Measurements from ENCODE around the gene LTB4R2.
"Not testable (repeated sequence)": the region's sequence is repeated elsewhere in the genome, so short reads cannot be mapped to it uniquely, and the experiment has no call there.

Gene LTB4R2

DNA sequence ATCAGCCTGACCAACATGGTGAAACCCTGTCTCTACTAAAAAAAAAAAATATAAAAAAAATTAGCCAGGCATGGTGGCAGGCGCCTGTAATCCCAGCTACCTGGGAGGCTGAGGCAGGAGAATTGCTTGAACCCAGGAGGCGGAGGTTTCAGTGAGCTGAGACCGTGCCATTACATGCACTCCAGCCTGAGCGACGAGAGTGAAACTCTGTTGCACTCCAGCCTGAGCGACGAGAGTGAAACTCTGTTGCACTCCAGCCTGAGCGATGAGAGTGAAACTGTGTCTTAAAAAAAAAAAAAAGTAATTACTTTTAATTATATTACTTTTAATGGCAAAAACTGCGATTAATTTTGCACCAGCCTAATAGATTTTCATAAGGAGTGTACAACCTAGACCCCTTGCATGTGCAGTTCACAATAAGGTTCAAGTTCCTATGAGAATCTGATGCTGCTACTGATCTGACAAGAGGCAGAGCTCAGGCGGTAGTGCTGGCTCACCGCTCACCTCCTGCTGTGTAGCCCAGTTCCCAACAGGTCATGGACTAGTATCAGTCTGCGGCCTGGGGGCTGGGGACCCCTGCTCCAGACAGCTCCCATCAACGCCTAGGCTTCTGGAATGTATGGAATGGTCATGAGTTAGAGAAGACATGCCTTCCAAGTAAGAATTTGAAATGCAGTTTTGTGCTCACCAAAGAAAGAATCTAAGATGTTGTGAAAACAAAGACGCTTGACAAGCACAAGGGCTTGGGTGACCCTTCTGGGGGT is 11.5 kb downstream of the LTB4R2 start:
- DNase-seq (ENCODE audit: low read depth) = no peak

DNA sequence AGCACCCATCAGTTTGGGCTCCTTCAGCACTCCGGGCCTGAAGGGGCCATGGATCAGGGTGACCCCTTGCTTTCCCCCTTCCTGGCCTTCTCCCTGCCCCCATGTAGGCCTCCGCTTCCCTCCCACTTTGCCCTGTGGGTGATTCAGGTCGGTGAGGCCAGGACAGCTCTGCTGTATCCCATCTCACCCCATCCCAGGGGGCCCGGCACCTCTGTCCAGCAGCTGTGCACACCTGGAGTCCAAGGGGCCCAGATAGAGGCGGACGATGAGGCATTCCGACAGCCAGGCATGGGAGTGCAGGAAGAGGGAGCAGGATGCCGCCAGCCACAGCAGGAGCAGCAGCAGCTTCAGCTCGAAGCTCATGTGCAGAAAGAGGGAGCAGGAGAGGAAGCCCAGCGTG is 12.7 kb downstream of the LTB4R2 start:
- DNase-seq (ENCODE audit: low read depth) = no peak

DNA sequence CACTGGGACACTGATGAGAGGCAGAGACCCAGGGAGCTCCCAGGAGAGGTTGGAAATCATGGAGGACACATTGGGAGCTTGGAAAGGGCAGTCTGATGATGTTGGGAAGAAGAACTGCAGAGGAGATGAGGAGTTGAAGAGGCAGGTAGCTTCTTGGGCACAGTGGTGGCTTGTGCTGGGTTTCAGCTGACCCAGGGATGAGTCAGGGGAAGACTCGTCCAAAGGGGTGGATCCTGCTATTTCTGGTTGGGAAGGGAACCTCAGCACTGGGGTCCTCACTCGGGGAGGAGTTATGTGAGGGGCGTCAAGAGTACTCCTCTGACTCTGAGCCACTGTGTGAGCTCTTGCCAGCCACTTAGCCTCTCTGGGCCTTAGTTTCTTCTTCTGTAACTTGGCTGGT is 13.4 kb downstream of the LTB4R2 start:
- no peak for DNase-seq (ENCODE audit: low read depth)

DNA sequence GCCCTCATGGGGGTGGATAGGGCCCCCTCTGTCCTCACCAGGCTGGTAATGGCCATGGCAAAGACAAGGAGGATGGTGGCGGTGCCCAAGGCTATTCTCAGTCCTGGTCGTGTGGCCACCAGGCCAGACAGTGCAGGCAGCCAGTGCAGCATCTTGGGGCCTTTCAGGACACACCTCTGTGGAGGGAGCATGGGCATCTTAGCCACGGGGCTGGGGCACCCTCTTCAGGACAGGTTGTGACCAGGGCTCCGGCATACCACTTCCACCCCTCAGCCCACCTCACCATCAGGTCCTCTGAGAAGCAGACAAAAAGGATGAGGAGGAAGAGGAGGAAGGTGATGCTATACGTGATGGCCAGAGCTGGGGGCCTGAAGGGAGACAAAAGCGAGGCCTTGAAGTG is 14.1 kb downstream of the LTB4R2 start:
- no peak for DNase-seq (ENCODE audit: low read depth)

DNA sequence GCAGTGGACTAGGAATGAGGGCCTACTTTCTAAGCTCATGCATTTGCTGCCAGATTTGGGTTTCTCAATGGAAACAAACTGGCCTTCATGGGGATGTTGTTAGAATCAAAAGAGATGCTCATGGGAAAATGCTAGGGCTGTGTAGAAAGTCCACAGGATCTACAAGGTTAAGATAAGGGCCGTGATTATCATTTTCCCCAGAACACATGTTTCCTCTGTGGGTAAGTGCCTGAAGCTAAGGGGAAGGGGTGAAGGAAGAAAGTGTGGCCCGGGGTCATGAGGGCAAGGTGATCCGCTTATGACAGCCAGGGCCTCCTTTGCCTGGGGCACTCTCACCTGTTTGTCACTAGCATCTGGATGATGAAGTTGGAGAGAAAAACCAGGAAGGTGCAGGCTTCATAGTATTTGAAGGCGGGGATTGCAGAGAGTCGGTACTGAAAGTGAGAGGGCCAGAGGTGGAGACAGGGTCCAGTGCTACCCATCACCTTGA is 15.1 kb downstream of the LTB4R2 start:
- no peak for DNase-seq (ENCODE audit: low read depth)

DNA sequence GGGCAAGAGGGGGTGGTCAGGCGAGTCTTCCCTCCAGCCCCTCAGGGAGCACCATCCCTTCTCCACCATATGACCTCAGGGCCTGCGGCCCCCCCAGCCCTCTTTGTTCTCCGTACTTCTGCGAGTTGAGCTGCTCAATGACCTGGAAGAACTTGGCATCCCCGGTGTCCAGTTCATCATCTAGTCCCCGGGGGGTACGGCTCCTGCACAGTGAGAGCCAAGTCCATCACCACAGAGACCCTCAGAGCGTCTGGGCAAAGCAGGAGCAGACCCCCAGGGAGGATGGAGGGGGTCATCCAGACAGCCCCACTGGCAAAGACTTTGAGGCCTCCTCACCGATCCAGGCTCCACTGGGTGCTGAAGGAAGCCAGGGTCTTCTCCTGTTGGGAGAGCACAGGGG is 16.0 kb downstream of the LTB4R2 start:
- DNase-seq (ENCODE audit: low read depth) = no peak

DNA sequence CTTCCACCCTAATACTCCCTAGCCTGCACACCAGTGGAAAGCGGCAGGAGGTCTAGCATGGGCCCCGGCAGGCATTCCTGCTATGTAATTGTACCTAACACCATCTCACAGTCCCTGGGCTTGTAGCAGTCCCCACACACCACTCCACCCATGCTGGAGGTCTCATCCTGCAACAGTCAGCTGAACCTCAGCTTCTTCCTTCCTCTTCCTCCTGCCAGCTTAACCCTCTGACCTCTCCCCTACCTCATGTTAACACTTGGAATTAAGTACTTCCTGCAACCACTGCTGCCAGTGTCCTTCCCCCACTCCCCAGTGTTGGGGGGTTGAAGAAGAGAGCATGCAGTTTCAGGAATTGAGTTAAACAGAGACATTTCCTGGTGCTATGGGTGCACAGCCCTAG is 17.4 kb downstream of the LTB4R2 start:
- no peak for DNase-seq (ENCODE audit: low read depth)

DNA sequence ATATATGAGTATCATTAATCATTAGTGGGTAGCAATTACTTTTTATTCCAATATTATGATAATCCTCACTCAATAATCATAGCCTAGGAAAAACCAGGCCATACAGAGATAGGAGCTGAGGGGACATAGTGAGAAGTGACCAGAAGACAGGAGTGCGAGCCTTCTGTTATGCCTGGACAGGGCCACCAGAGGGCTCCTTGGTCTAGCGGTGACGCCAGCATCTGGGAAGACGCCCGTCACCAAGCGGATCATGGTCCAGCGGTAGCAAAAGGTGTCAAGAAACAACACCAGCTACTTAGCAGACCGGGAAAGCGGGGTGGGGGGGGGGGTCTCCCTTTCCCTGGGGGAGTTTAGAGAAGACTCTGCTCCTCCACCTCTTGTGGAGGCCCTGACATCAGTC is 18.0 kb downstream of the LTB4R2 start:
- DNase-seq (ENCODE audit: low read depth) = not testable (repeated sequence)

DNA sequence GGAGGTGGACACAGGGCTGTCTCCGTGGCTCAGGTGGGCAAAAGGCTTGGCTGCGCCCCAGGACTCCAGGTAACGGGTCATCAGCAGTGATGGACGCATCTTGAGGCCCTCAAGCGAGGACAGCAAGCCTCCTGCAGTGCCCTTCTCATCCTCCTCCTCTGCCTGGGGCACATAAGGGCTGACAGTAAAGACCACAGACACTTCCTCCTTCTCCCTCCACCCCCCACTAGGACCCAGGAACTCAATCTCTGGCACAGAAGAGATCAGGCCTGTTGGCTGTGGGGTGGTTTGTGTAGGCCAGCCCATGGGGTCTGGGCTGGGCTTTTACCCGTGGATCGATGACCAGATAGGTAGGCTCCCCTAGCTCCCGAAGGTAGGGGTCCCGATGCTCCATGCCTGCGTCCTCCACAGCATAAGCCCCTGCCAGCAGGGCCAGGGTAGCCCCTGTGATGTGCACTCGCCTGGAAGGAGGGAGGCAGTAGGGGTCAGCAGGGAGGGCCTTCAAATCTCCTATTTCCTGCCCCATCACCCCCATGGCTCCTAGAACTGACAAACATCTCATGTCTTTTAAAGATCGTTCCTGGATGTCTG is 19.2 kb downstream of the LTB4R2 start:
- DNase-seq (ENCODE audit: low read depth) = no peak

DNA sequence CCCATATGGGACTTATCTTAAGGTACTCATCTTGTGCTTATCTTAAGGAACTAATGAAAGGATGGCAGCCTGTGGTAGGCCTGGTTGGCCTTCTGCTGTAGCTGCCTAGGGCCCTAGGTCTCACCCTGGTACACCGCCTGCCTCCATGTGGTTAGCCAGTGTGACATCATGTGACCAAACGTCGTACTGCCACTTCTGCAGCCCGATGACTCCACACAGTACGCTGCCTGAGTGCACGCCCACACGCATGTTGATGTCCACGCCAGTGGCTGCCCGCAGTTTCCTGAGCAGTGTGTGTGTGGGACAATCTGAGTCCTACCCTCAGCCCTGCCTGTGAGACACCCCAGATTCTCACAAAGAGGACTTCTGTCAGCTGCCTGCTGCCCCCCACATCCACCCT is 19.8 kb downstream of the LTB4R2 start:
- no peak for DNase-seq (ENCODE audit: low read depth)

DNA sequence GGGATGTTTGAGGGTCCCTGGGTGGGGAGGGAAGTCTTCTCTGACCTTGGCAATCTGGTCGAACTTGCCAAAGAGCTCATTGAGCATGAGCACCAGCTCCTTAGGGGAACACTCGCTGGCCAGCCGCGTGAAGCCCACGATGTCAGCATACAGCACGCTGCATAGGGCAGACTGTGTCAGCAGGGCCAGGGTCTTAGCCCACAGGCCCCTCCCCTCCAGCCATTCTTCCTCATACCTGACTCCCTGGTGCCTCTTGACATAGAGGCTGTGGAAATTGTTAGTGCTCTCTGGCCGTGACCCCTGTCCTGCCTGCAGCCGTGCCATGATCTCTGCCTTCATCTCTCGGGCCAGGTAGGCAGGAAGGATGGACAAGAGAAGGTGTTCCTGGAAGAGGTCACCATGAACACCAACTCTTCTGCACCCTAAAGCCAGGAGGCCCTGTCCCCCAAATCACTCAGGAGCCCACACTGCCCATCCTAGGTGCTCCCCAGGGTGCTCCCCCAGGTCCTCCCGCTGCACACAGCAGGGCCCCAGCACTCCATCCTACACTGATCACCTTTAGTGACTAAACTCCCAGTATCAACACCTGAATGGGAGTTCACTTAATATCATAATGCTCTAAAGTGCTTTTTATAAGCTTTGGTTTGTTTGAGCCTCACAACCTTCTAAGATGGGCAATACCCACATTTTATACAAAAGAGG is 21.2 kb downstream of the LTB4R2 start:
- DNase-seq (ENCODE audit: low read depth) = no peak

DNA sequence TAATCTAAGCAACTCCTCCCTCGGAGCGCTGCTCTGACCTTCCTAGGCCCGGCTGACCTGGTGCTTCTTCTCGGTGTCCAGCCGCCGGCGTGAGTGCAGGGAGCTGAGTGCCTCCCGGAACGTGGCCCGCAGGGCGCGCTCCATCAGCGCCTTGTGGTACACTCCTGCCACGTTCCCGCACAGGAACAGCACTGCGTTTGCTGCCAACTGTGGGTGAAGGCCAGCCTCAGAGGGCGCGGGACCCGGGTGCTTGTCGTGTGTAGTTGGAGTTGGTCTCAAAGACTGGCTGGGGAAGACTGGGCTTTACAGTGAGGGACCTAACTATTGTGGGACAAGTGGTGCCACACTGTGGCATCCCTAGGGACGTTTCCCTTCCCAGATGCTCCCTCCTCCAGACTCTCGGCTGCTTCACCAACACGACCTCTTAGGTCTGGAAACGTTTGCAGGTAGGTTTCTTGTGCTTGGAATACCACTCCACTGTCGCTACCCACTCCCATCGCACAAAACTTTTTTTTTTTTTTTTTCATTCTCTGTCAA is 21.9 kb downstream of the LTB4R2 start:
- no peak for DNase-seq (ENCODE audit: low read depth)

DNA sequence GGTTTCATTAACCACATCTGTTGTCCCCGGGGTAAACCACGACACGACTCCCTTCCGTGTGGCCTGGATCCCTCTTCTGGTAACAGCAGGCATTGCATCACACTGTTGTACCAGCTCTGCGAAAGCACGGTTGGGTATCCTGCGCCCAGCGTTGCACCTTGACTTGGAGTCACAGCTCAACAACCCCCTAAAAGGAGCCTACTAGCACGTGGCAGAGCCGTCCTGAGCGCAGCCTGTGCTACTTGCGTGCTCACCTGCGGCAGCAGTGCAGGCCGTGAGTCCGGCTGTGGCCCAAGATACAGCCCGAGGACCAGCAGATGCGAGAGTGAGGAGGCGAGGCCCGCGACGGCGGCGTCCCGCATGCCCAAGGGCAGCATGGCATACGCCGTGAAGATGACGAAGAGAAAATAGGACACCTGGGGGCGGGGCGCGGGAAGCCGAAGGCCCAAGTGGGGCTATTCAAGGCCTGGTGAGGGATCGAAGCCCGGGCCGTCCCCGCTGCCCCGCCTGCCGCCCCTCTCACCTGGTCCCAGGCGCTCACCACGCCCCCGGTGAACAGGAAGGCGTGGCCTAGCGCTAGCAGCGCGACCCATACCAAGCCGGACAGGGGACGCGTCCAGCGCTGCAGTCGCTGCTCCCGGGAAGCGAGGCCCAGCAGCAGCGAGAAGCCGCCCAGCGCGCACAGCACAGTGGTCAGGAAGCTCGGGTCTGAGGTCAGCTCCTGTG is 22.5 kb downstream of the LTB4R2 start:
- DNase-seq (ENCODE audit: low read depth) = no peak

DNA sequence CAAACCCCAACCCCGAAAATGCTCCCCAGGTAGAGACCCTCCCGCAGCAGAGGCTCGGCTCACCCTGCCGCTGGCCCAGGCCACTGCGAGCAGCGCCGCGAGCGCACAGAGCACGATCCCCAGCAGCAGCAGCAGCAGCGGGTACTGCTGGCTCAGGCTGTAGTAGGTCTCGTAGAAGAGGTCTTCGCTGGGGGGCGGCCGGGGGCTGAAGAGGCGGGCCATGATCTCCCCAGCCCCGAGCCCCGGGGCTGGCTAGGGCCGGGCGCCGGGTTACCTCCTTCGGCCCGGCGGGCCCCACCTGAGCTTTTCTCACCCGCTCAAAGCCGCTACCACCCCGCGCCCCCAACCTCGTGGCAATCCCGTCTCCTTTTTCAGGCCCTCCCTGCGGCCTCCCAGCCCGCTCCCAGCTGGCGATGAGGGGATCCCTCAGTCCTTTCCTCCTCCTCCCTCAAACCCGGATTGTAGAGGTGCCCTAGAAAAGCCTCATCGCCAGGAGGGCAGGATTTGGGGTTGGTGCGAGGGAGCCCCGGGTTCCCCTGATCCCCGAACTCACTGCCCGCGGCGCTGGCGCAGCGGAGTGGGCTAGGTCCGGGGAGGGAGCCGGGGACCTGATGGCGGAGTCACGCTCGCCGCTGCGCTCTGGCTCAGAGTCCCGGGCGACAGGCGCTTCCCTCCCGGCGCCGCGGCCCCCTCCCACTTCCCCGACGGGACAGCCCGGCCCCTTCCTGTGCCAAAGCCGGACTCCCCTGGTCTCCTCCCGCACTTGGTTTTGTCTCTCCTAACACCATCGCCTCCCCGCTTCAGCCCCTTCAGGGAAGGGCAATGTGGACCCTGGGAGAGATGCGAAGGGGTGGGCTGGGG is 24.7 kb downstream of the LTB4R2 start, which contains the start of gene ADCY4:
ADCY4 (minus strand) TSS at position 641 of the 861 bp plus-strand sequence; CDS start at position 222, 419 bp downstream.
- DNase-seq (ENCODE audit: low read depth) = no peak

DNA sequence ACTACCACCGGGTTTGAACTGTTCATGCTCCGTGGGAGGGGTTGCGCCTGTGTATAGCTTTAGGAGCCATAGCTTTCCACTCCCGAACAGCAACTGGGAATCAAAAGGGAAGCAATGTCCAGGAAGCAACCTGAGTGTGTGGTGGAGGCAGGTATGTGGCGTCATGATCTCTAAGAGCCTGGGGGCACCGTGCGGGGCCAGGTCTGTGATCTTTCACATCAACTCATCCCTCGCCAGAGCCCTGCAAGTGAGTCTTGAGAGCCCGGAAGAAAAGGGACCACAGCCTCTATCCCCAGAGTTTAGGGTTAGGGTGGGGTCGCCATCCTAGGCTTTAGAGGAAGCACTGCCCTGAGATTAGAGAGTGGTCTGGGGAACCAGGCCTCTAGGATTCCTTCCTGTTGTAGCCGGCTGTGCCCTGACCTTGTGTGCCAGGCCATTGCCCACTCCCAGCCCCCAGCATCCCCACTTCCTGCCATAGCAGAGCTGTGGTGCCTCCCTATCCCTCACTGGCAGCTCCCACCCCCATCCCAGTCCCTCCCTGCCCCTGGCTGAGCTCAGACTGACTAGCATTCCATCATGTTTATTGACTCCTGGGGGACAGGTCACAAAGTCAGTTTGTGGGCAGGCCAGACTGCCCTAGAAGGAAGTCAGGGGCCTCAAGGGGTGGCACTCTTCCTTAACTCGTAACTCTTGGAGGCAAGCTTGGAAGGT is 25.7 kb downstream of the LTB4R2 start:
- DNase-seq (ENCODE audit: low read depth) = no peak

DNA sequence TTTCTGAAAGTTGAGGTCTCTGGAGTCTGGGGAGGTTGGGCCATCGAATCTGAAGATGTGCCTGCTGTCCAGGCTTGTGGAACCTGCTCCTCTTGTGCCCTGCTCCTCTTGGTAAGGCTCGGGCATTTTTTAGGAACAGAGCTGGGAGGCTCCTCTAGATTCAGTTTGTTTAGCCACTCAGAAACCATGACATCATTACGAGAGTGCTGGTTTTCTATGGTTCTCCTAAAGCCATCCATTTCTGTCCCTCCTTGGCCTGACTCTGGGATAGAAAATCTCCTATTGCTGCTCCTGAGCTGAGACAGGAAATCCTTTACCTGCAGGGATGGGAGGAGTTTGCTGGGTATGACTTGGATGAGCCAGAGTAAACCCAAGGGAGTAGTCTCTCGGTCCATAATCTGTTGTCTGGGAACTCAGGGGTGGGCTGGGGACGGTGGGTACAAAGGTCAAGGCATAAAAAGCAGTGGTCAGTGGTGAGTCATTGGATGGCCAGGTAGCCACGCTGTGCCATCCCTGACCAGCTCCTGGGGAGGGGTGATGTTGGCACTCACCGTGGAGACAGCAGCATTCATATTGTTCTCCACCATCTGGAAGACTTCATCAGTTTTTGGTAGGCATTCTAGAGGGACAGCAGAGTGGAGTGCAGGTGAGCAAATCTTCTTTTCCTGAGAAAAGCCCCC is 27.3 kb downstream of the LTB4R2 start:
- no peak for DNase-seq (ENCODE audit: low read depth)

DNA sequence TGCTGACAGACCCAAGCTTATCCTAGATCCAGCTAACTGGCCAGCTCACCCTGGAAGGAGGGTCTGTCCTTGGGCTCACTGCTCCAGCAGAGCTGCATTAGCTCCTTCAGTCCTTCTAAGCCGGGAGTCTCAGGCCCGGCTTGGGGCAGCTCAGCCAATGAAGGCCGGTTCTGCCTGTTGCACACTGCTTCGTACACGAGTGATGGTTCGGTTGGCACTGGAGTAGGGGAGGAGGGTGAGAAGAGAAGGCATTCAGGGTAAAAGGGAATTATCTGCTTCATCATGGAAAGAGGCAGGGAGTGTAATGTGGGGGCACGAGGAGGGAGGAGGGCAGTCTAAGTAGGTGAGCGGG is 27.9 kb downstream of the LTB4R2 start:
- DNase-seq (ENCODE audit: low read depth) = no peak

DNA sequence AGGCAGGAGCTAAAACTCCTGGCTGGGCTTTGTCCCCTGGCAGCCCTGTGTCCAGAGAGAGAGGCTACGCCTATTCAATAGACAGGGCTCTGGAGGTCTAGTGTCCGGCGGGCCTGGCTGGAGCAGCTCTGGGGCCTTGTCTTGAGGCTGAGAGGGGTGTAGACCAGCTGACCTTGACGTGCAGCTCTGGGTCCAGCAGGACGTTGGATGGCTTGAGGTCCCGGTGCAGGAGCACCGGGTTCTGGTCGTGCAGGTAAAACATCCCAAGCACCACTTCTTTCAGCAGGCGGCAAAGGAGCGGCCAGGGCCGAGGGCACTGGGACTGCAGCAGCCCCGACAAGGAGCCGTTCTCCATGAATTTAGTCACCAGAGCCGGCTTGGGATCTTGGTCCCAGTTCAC is 28.9 kb downstream of the LTB4R2 start:
- DNase-seq (ENCODE audit: low read depth) = no peak

DNA sequence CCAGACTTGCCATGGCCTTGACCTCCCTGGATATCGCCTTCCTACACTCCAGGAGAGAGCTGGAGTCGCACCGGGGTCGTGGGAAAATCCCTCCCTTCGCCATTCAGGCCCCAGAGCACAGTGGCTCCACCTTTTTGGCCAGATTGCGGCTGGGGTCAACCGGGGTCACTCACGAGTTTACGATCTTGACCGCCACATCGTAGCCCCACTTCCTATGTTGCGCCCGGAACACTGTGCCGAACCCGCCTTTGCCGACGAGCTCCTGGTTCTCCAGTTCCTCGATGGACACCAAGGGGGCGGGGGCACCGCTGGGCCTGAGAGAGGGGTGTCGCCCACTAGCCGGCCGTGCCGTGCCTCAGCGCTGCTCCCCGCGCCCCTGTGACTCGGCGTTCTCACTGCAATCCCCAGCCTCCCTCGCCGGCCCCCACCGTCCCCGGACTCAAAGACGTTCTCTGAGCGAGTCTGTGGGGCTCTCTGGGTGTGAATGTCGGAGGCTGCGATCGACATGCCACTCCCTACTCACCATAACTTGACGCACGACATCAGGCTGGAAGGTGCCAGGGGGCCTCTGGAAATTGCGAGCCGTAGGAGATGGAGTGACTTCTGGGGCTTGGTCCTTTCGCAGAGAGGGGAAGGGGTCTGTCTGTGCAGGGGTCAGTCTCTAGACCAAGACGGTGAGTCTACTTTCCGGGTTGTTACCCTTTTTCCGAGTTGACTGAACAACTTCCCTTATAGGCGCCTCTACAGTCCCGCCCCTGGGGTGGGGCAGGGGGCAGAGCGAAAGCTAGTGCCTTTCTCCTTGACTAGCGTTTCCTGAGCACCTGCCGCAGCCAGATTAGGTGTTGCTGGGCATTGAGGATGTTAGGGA is 29.6 kb downstream of the LTB4R2 start, which contains the start of gene RIPK3:
RIPK3 (minus strand) TSS at position 708 of the 868 bp plus-strand sequence; CDS start at position 543, 165 bp downstream.
- no peak for DNase-seq (ENCODE audit: low read depth)
